ENCODE results near the gene TUSC1.
"Not testable (repeated sequence)": the region's sequence is repeated elsewhere in the genome, so short reads cannot be mapped to it uniquely, and the experiment has no call there.

The TUSC1 gene

GRCh38 chr9:25678147-25678666 lies at the start of gene TUSC1:
TSS of gene TUSC1 (minus strand) at chr9:25678444. CDS start at chr9:25678312, 132 bp downstream.
- no peak for DNase-seq (ENCODE audit: low read depth)

- DNase-seq (ENCODE audit: low read depth), result no peak
These were observed 48.7 kb upstream of the TUSC1 start for GRCh38 chr9:25726871-25727410.

GRCh38 chr9:25724424-25724823 lies 46.2 kb upstream of the TUSC1 start:
- no peak for DNase-seq (ENCODE audit: low read depth)

- DNase-seq (ENCODE audit: low read depth), result no peak
These were observed 38.1 kb upstream of the TUSC1 start for GRCh38 chr9:25716220-25716872.

- DNase-seq (ENCODE audit: low read depth), result no peak
These were observed 31.7 kb upstream of the TUSC1 start for GRCh38 chr9:25709941-25710340.

GRCh38 chr9:25704800-25705199 lies 26.6 kb upstream of the TUSC1 start:
- no peak for DNase-seq (ENCODE audit: low read depth)

GRCh38 chr9:25703701-25704357 lies 25.6 kb upstream of the TUSC1 start:
- no peak for DNase-seq (ENCODE audit: low read depth)

GRCh38 chr9:25702536-25702935 lies 24.3 kb upstream of the TUSC1 start:
- DNase-seq (ENCODE audit: low read depth), result no peak

GRCh38 chr9:25700899-25701298 lies 22.7 kb upstream of the TUSC1 start:
- DNase-seq (ENCODE audit: low read depth), result not testable (repeated sequence)

- DNase-seq (ENCODE audit: low read depth), result no peak
These were observed 22.2 kb upstream of the TUSC1 start for GRCh38 chr9:25700430-25700829.

- no peak for DNase-seq (ENCODE audit: low read depth)
These were observed 13.5 kb upstream of the TUSC1 start for GRCh38 chr9:25691786-25692185.

GRCh38 chr9:25684321-25684720 lies 6.1 kb upstream of the TUSC1 start:
- DNase-seq (ENCODE audit: low read depth), result no peak

- DNase-seq (ENCODE audit: low read depth), result no peak
These were observed 3.0 kb upstream of the TUSC1 start for GRCh38 chr9:25681266-25681665.

- no peak for DNase-seq (ENCODE audit: low read depth)
These were observed 659 bp upstream of the TUSC1 start for GRCh38 chr9:25678846-25679360.

- no peak for DNase-seq (ENCODE audit: low read depth)
These were observed 720 bp downstream of the TUSC1 start for GRCh38 chr9:25677301-25678146.

- DNase-seq (ENCODE audit: low read depth), result not testable (repeated sequence)
These were observed 2.4 kb downstream of the TUSC1 start for GRCh38 chr9:25675858-25676257.

GRCh38 chr9:25658571-25658970 lies 19.7 kb downstream of the TUSC1 start:
- DNase-seq (ENCODE audit: low read depth), result no peak

GRCh38 chr9:25654417-25654816 lies 23.8 kb downstream of the TUSC1 start:
- no peak for DNase-seq (ENCODE audit: low read depth)

GRCh38 chr9:25648116-25648515 lies 30.1 kb downstream of the TUSC1 start:
- no peak for DNase-seq (ENCODE audit: low read depth)

- DNase-seq (ENCODE audit: low read depth), result no peak
These were observed 42.2 kb downstream of the TUSC1 start for GRCh38 chr9:25636026-25636425.

GRCh38 chr9:25629231-25629630 lies 49.0 kb downstream of the TUSC1 start:
- DNase-seq (ENCODE audit: low read depth), result no peak
